Transverse colon (tissue), 4 donors: ENCODE data around the gene ZNF488. TPM values are rescaled to one million over a fixed set of nuclear protein-coding genes. Genes with fewer than 3 reads are reported as not detected.
A peak's percentile ranks its signal among the peaks of the same experiment; 100 is the strongest.

Source experiments
- DNase-seq: peaks from one replicate; pipeline ENCODE4 v3.0.0-alpha.2; 2019
- H3K27ac ChIP-seq, 4 donors: fragments of 200-600 bp; sonication (generic); 2 replicates each; pipeline ENCODE4 v1.5.1; 2016 to 2018; ENCODE audit warnings: inconsistent platforms in 4 of 4
- H3K27me3 ChIP-seq: fragments of 200-600 bp; sonication (generic); 2 replicates; pipeline ENCODE4 v1.5.1; 2017; ENCODE audit warnings: inconsistent platforms
- H3K36me3 ChIP-seq, 4 donors: fragments of 200-600 bp; sonication (generic); 2 replicates each; pipeline ENCODE4 v1.5.1; 2017 to 2019; ENCODE audit warnings: inconsistent platforms in 4 of 4
- H3K4me1 ChIP-seq, 4 donors: fragments of 200-600 bp; sonication (generic); 2 replicates each; pipeline ENCODE4 v1.5.1; 2017 to 2020; ENCODE audit warnings: inconsistent platforms in 4 of 4
- H3K4me3 ChIP-seq, 4 donors: fragments of 200-600 bp; sonication (generic); 1 replicate in 1 of 4; 2 replicates in 3 of 4; pipeline versions ENCODE4 v1.5.1 to v1.6.1; 2017 to 2019; ENCODE audit warnings: inconsistent platforms in 4 of 4
- H3K9me3 ChIP-seq, 2 donors: fragments of 200-600 bp; sonication (generic); 2 replicates each; pipeline ENCODE4 v1.5.1; 2017 to 2019; ENCODE audit warnings: inconsistent platforms in 2 of 2
- EP300 ChIP-seq: sonication (generic); formaldehyde crosslinking; IDR thresholded peaks from one replicate; pipeline ENCODE4 v1.6.1; 2017; ENCODE audit warnings: antibody characterized with exemption, low read depth
- POLR2A ChIP-seq: fragments of 450-650 bp; IDR thresholded peaks from one replicate; pipeline ENCODE4 v1.6.1; 2016; ENCODE audit warnings: antibody characterized with exemption, mild to moderate bottlenecking, moderate library complexity
- POLR2AphosphoS5 ChIP-seq, 3 donors: sonication (generic); formaldehyde crosslinking; IDR thresholded peaks; one replicate each; pipeline ENCODE4 v1.6.1; 2016; ENCODE audit warnings: antibody characterized with exemption in 3 of 3
- WGBS, 2 donors: methylation state at CpG; one replicate each; pipeline ENCODE4 v1.1.5; 2018; ENCODE audit warnings: low coverage in 1 of 2; 5-methylcytosine and 5-hydroxymethylcytosine counted together
- in situ Hi-C, 4 donors: fragments of 200-750 bp; cut with MboI; loops; one replicate each; pipeline versions ENCODE4 v1.15.0 to v1.15.1; 2017; ENCODE audit warnings: low sequenced_read_pairs in 3 of 4, low pct_ligation_motif_present in 1 of 4, low pct_unique_long_range_greater_than_20kb in 1 of 4
- intact Hi-C: fragments of 100-400 bp; cut with DNase I; formaldehyde crosslinking; loops from one replicate; pipeline ENCODE4 v1.15.1; 2023; ENCODE audit warnings: low total_unique reads
- total RNA-seq, 4 donors: library from RNA; depleted of rRNA; stranded (reverse); fragments of >200 nt; gene quantifications; one replicate each; pipeline ENCODE4 v1.1.0, GENCODE V29; 2016
- TF ChIP-seq, protein P1 (sequence below), 5 experiments: fragments of 200-600 bp in 3 of 5; fragments of 450-650 bp in 2 of 5; sonication (generic) in 3 of 5; IDR thresholded peaks; 1 replicate in 2 of 5; 2 replicates in 3 of 5; pipeline ENCODE4 v1.5.1; 2016 to 2017; ENCODE audit warnings: antibody characterized with exemption in 5 of 5, inconsistent platforms in 3 of 5, mild to moderate bottlenecking in 2 of 5, moderate library complexity in 1 of 5

ZNF488 gene, protein sequence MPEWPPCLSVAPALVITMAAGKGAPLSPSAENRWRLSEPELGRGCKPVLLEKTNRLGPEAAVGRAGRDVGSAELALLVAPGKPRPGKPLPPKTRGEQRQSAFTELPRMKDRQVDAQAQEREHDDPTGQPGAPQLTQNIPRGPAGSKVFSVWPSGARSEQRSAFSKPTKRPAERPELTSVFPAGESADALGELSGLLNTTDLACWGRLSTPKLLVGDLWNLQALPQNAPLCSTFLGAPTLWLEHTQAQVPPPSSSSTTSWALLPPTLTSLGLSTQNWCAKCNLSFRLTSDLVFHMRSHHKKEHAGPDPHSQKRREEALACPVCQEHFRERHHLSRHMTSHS
- total RNA-seq, result under 1 TPM in 2 of 4 donors, not detected in 2; 0.41 to 0.80 TPM

DNA sequence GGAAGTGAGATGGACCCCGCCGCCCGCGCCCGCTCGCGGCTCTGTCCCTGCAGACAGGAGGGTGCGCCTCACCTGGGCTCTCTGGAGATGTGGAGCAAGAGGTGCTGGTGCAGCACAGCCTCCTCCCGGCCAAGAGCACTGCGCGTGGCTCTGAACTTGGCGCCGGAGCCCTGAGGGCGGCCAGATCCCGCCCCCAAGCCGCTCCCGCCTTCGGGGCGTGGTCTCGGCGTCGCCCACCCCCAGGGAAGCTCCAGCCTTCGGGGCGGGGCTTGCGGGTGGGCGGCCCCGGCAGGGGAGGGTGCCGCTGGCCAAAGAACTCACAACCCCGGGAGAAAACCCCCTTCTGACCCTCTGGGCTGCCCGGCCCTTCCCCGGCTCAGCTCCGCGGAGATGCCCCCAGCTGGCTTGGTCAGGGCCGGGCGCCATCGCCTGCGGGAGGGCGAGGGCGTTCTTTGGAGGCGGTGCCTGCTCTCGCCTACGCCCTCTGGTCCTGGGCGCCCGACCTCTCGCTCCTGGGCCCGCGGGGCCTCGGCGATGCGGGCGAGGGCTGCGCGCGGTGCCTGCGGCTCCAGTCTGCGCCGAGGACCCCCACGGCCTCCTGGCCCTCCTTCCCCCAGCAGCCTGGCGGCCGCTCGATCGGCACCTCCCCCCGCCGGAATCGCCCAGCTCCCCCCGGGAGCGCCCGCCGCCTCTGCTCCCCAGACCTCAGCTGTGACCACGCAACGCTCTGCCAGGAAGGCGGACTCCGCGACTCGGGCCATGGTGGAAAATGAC lies at the start of gene ZNF488:
Gene ZNF488 (minus strand): TSS at position 146 of the 774 bp plus-strand sequence. CDS start 15,464 bp downstream, outside the sequence.
- TF ChIP-seq POLR2AphosphoS5 (IDR thresholded peaks at IDR 0.05) (peak in 1 of 3 donors; percentile 50), POLR2A (no peak)
- DNase-seq, result peak; percentile 87
- no peaks in the 10 kb centered on the region for H3K9me3 ChIP-seq
- H3K4me1 ChIP-seq, result peaks cover 0 to 29% (median 16%) of the 10 kb centered on the region in 4 donors
- WGBS, 2 donors, result 1% methylated on average over 44 of the region's 75 CpGs; no CpG with 5 or more reads in 1 of the 2 donors
- H3K4me3 ChIP-seq, result peak within 1 kb of the TSS; percentile 58 to 95 (median 70)
- in situ Hi-C loops (loop anchor here in 3 of 4 donors (5.0 to 25.0 kb wide), 3 partner anchors 1097 to 1280 kb away; partner anchors contain the start of gene ANTXRL (in 1 of the 3)), intact Hi-C loops (no loop called here)
- peak within 1 kb of the TSS; percentile 76 to 85 (median 82) for H3K27ac ChIP-seq
- no peaks in the 10 kb centered on the region for H3K36me3 ChIP-seq
- no peaks in the 10 kb centered on the region for H3K27me3 ChIP-seq

DNA sequence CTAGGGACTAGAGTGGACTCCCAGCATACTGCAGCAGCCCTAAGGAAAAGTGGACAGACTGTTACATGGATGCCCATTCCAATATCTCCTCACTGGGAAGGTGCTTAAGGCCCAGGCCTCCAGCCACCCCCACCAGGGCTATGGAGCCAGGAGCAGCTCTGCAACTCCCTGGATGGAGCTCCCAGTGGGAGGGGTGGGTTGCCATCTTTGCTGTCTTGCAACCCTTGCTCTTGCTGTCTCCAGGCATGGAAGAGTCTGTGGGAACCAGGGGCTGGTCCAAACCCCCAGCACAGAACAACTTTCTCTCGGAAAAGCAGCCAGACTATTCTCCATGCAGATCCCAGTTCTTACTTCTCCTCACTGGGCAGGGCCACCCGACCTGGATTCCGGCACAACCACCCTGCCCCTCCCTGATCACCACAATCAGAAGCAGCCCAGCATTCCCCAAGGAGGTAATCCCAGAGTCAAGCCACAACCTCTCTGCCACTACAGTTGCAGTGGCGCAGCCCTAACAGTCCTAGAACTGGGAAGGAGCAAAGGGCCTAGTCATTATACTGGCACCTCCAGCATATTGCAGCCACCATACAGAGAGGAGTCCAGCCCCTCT lies 41.8 kb upstream of the ZNF488 start:
- no peak for DNase-seq
- 67 to 85% methylated on average over 2 to 4 of the region's 4 CpGs for WGBS, 2 donors
- intact Hi-C loops, result no loop called here

DNA sequence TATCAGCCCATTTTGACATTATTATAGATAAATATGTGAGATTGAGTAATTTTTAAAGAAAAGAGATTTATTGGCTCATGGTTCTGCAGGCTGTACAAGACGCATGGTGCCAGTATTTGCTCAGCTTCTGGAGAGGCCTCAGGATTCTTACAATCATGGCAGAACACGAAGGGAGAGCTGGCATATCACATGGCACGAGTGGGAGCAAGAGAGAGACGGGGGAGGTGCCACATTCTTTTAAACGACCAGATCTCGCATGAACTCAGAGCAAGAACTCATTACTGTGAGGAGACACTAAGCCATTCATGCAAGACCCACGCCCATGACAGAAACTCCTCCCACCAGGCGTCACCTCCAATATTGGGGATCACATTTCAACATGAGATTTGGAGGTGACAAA lies 40.1 kb upstream of the ZNF488 start:
- intact Hi-C loops, result no loop called here

More for the DNA sequence above, 41.8 kb upstream of the ZNF488 start:
- in situ Hi-C loops, result no loop called here
- H3K27ac ChIP-seq, result no peak overlapping the region
- H3K4me3 ChIP-seq, result no peak overlapping the region
- H3K9me3 ChIP-seq, result no peaks in the 10 kb centered on the region
- TF ChIP-seq, protein P1, sequence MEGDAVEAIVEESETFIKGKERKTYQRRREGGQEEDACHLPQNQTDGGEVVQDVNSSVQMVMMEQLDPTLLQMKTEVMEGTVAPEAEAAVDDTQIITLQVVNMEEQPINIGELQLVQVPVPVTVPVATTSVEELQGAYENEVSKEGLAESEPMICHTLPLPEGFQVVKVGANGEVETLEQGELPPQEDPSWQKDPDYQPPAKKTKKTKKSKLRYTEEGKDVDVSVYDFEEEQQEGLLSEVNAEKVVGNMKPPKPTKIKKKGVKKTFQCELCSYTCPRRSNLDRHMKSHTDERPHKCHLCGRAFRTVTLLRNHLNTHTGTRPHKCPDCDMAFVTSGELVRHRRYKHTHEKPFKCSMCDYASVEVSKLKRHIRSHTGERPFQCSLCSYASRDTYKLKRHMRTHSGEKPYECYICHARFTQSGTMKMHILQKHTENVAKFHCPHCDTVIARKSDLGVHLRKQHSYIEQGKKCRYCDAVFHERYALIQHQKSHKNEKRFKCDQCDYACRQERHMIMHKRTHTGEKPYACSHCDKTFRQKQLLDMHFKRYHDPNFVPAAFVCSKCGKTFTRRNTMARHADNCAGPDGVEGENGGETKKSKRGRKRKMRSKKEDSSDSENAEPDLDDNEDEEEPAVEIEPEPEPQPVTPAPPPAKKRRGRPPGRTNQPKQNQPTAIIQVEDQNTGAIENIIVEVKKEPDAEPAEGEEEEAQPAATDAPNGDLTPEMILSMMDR (IDR thresholded peaks at IDR 0.05), result no peak
- TF ChIP-seq POLR2A (no peak), POLR2AphosphoS5 (IDR thresholded peaks at IDR 0.05) (no peak), EP300 (no peak)
- H3K36me3 ChIP-seq, result no peaks in the 10 kb centered on the region
- no peaks in the 10 kb centered on the region for H3K4me1 ChIP-seq
- H3K27me3 ChIP-seq, result no peaks in the 10 kb centered on the region

DNA sequence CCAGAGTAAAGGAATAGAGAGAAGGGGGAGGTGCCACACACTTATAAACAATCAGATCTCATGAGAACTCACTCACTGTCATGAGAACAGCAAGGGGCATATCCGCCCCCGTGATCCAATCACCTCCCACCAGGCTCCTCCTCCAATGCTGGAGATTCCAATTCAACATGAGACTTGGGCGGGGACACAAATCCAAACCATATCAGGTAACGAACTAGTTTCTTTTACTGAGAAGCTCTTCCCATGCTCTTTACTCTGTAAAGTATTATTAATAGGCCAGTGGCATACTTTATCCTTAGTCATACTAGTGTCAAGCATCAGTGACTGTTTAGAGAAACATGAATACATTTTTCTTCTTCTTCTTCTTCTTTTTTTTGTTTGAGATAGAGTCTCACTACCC lies 39.4 kb upstream of the ZNF488 start:
- Histone ChIP-seq H3K27ac (no peak overlapping the region), H3K4me1 (no peaks in the 10 kb centered on the region), H3K36me3 (no peaks in the 10 kb centered on the region), H3K4me3 (no peak overlapping the region), H3K9me3 (no peaks in the 10 kb centered on the region), H3K27me3 (no peaks in the 10 kb centered on the region)
- DNase-seq, result no peak
- no peak for TF ChIP-seq POLR2A
- TF ChIP-seq, protein P1 (IDR thresholded peaks at IDR 0.05), result no peak
- no peak for TF ChIP-seq EP300
- TF ChIP-seq POLR2AphosphoS5 (IDR thresholded peaks at IDR 0.05), result no peak
- intact Hi-C loops (no loop called here), in situ Hi-C loops (no loop called here)
- WGBS, 2 donors, result 82 to 100% methylated on average over 2 to 4 of the region's 4 CpGs

More for the DNA sequence above, 40.1 kb upstream of the ZNF488 start:
- WGBS, 2 donors, result 63 to 68% methylated on average over 5 to 8 of the region's 8 CpGs
- DNase-seq, result no peak
- Histone ChIP-seq H3K36me3 (no peaks in the 10 kb centered on the region), H3K4me1 (no peaks in the 10 kb centered on the region), H3K9me3 (no peaks in the 10 kb centered on the region), H3K27me3 (no peaks in the 10 kb centered on the region), H3K4me3 (no peak overlapping the region), H3K27ac (no peak overlapping the region)
- in situ Hi-C loops, result no loop called here
- TF ChIP-seq, protein P1 (IDR thresholded peaks at IDR 0.05), result no peak
- TF ChIP-seq POLR2A, result no peak
- no peak for TF ChIP-seq POLR2AphosphoS5 (IDR thresholded peaks at IDR 0.05)
- no peak for TF ChIP-seq EP300
